RWPE1 (cell line): Measurements from ENCODE around the gene CACTIN.
"Not testable (repeated sequence)": the region's sequence is repeated elsewhere in the genome, so short reads cannot be mapped to it uniquely, and the experiment has no call there.

Experiments
- CTCF ChIA-PET: fragments of 350-600 bp; sonication (Branson Sonifier 250); formaldehyde crosslinking; extraction: SDS; loops from one replicate; lab custom pipeline; 2021; lab: Yijun Ruan, JAX
- POLR2A ChIA-PET: fragments of 400-600 bp; formaldehyde crosslinking; extraction: SDS; loops from one replicate; lab custom pipeline; 2020; ENCODE audit warnings: antibody characterized with exemption; ENCODE audit not compliant: low non-redundant PET; lab: Yijun Ruan, JAX
- DNase-seq: peaks from one replicate; pipeline ENCODE4 v3.0.0; 2012; ENCODE audit warnings: low spot score
- H3K27ac ChIP-seq: fragments of 450-650 bp; 2 replicates; pipeline ENCODE4 v1.5.1; 2017
- TF ChIP-seq, protein P1 (sequence below): fragments of 450-650 bp; conservative IDR thresholded peaks from 2 replicates; pipeline ENCODE4 v1.5.1; 2017; ENCODE audit warnings: low read depth, mild to moderate bottlenecking

The CACTIN gene

DNA sequence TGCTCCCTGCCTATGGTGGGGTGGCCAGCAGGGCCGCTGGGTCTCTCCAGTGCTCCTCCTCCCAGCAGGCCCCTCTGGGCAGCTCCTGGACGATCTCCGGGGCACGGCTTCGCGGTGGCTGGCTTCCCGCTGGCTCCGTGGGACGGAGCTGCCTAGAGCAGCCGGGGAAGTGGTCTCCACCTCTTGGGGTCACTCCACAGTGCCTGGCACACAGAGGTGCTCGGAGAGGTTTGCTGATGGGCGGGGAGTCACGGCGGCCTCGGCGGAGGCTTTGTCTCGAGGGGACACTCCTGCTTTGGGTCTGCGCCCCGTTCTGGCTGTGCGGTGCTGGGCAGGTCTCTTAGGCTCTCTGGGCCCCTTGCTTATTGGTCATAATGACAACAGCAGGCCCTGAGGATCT is 9.9 kb upstream of the CACTIN start:
- TF ChIP-seq, protein P1, sequence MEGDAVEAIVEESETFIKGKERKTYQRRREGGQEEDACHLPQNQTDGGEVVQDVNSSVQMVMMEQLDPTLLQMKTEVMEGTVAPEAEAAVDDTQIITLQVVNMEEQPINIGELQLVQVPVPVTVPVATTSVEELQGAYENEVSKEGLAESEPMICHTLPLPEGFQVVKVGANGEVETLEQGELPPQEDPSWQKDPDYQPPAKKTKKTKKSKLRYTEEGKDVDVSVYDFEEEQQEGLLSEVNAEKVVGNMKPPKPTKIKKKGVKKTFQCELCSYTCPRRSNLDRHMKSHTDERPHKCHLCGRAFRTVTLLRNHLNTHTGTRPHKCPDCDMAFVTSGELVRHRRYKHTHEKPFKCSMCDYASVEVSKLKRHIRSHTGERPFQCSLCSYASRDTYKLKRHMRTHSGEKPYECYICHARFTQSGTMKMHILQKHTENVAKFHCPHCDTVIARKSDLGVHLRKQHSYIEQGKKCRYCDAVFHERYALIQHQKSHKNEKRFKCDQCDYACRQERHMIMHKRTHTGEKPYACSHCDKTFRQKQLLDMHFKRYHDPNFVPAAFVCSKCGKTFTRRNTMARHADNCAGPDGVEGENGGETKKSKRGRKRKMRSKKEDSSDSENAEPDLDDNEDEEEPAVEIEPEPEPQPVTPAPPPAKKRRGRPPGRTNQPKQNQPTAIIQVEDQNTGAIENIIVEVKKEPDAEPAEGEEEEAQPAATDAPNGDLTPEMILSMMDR, result no peak
- DNase-seq, result no peak
- H3K27ac ChIP-seq, result no peak overlapping the region
- ChIA-PET CTCF (no interaction called here), POLR2A (no interaction called here)

DNA sequence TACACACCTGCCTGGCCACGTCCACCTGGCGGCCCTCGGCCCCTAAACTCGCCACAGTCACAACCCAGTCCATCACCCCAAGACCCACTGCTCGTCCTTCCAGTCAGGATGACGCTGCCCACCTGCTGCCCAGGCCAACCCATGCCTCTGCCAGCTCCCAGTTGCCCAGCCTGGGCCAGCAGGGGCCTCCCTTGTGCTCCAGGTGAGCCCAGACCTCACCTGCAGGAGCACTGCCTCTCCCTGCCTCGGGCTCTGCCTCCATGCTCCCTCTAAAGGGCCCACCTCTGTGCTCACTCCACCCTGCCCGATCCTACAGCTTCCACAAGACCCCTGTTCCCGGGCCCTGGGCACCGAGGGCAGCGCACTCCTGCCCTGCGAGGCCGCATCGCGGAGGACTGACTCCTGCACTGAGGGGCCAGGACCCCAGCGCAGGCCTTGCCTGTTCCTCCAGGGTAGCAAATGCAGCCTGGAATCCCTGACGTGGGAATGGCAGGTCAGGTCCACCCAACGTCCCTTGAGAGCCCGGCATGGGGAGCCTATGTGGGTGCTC is 8.0 kb upstream of the CACTIN start:
- no peak for DNase-seq
- ChIA-PET CTCF (interaction anchor here (0.6 to 0.7 kb wide), 2 partner anchors 13 to 571 kb away, joined by 4 read pairs; no protein-coding TSS in a partner anchor), POLR2A (no interaction called here)
- no peak overlapping the region for H3K27ac ChIP-seq
- TF ChIP-seq, protein P1, result no peak

DNA sequence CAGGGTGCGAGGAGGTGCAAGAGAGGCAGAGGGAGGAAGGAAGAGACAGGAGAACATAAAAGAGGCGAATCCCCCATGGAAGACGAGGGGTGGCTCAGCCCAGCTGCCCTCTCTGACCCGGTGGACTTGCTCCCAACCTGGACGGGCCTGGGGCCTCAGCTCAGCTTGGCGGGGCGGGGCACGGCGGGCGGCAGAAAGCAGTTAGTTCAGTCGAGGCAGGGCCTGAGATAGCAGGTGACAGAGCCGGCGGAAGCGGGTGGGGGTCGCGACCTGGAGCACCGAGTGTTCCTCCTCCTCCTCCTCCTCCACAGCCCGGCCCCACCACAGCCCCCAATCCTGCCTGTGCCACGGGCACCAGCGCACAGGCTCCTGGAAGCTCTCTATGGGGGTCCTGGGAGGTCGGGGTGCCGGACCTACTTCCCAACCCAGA is 7.0 kb upstream of the CACTIN start:
- TF ChIP-seq, protein P1, result no peak
- no peak for DNase-seq
- POLR2A ChIA-PET, result no interaction called here
- CTCF ChIA-PET, result no interaction called here
- no peak overlapping the region for H3K27ac ChIP-seq

DNA sequence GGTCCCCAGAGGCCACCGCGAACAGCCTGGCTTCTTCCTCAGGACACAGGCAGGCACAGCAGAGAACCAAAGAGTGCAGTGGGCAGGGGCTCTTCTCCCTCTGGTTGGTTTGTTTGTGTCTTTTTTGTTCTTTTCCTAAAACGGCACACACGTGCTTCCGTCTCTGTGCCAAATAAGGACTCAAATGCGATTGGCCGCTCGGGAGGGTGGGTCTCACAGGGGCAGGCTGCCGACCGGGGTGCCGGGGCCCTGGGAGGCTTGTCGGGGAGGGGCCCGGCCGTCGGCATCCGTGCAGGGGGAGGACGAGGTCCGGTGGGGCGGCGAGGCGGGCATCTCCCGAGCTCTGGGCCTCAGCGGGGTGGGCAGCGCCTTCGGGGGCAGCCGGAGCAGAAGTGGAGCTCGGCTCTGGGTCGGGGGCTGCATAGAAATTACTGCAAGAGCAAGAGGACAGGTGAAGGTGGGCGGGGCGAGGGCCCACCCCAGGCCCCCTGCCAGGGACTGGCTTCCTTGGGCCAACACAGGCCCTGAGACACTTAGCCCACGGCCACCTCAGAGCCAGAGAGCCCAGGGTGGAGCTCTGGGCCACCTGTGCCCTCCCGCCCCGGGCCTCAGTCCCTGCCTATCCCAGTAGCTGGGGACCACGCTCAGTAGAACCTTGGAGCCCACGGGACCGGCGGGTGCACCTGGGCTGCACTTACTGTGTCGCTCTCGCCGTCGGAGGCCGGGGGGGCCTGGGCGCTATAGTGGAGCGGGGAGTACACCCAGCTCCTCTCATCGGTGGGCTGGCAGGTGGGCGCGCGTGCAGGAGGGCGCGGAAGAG is 6.4 kb upstream of the CACTIN start:
- POLR2A ChIA-PET, result no interaction called here
- TF ChIP-seq, protein P1, result no peak
- CTCF ChIA-PET, result no interaction called here
- no peak overlapping the region for H3K27ac ChIP-seq
- DNase-seq, result no peak

DNA sequence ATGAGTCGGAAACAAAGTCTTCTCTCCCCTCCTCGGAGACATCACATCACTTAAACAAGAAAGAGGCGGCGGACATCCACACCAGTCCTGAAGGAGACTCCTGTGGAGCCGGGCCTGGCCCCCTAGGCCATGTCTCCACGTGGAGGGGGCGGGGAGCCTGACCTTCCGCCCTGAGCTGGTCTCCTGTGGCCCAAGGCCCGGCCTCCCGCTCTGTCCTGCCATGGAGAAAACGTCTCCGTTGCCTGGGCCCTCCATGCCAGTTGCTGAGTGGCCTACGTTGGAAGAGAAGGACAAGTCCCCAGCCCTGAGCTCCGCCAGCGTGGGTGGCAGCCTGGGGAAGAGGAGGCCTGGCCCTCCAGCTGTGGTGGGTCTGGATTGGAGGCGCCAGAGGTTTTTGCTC is 5.5 kb upstream of the CACTIN start:
- TF ChIP-seq, protein P1, result no peak
- no peak for DNase-seq
- H3K27ac ChIP-seq, result no peak overlapping the region
- POLR2A ChIA-PET, result no interaction called here
- CTCF ChIA-PET, result no interaction called here

DNA sequence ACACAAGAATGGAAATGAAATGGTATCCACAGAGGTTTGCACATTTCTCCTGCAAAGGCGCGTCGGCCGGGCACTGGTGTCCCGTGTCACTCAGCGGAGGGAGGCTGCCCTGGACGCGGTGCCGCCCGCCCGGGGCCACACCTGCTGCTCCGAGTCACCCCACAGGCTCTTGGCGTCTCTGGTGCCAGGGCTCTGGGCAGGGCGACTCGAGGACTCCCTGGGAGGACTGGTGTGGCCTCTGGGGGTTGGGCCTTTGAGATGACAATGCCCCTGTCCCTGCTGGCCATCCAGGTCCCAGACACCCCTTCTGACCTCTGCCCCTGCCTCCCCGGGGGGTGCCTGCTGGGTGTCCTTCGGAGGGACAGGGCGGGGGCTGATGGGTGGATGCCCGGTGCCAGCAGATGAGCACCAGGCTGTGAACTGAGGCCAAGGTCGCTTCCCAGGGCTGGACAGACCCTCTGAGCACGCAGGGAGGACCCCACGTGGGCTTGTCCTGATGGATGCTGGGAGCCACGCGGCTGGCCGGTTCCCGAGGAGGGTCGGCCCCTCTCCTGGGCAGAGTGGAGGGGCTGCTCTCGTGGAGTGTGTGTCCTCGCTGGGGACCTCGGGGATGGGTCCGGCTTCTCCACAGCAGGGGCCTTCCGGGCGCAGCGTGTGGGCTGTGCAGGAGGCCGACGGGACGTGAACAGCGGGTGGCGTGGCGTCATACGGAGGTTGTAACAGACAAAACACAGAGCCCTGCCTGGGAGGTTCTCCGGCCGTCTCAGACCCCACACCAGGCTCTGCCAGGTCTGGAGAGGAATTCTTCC is 4.7 kb upstream of the CACTIN start:
- TF ChIP-seq, protein P1, result no peak
- H3K27ac ChIP-seq, result no peak overlapping the region
- ChIA-PET CTCF (interaction anchor here (0.6 kb wide), 1 partner anchor 535 kb away, joined by 3 read pairs; no protein-coding TSS in a partner anchor), POLR2A (no interaction called here)
- DNase-seq, result no peak

DNA sequence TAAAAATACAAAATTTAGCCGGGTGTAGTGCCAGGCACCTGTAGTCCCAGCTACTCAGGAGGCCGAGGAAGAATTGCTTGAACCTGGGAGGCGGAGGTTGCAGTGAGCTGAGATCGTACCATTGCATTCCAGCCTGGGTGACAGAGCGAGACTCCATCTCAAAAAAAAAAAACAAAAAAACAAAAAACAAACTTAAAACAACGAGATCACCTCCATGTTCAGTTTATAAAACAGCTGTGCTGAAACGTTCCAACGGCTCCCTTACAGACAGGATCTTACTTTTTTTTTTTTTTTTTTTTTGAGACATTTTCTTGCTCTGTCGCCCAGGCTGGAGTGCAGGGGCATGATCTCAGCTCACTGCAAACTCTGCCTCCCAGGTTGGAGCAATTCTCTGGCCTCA is 2.2 kb upstream of the CACTIN start:
- POLR2A ChIA-PET, H3K27ac ChIP-seq, DNase-seq: not testable (repeated sequence)
- CTCF ChIA-PET, result interaction anchor here (0.7 kb wide), 1 partner anchor 1906 kb away, joined by 4 read pairs; no protein-coding TSS in a partner anchor
